ENCODE data around the gene GRID1. TPM values are rescaled to one million over a fixed set of nuclear protein-coding genes. Genes with fewer than 3 reads are reported as not detected.

The GRID1 gene
- total RNA-seq, 2 donors from 2014 or later = not detected

Other genes with a start within 250 kb of the GRID1 start
- gene WAPL, start 155.0 kb upstream of the GRID1 start, total RNA-seq = 10 to 100 TPM; 49.2 to 59.9 TPM